Fibroblast of peridontal ligament (primary cell): ENCODE measurements around the gene USP17L19.
"Not testable (repeated sequence)": the region's sequence is repeated elsewhere in the genome, so short reads cannot be mapped to it uniquely, and the experiment has no call there.

Experiments
- DNase-seq: peaks from one replicate; pipeline ENCODE4 v3.0.0-alpha.2; 2010; ENCODE audit errors: extremely low read depth

USP17L19 gene

GRCh38 chr4:9253078-9253477 is at the start of gene USP17L19:
Gene USP17L19, plus strand, starts transcription at chr4:9253378. Its CDS starts 0 bp downstream, at chr4:9253378.
- DNase-seq: not testable (repeated sequence)

- DNase-seq: not testable (repeated sequence)
Observed at GRCh38 chr4:9210357-9210756, 42.8 kb upstream of the USP17L19 start, which contains the start of gene USP17L10. Gene USP17L10, plus strand, starts transcription at chr4:9210657. Its CDS starts 0 bp downstream, at chr4:9210657.

- DNase-seq: not testable (repeated sequence)
Observed at GRCh38 chr4:9214701-9215100, 38.5 kb upstream of the USP17L19 start.

GRCh38 chr4:9215105-9215504 is 38.1 kb upstream of the USP17L19 start, which contains the start of gene USP17L11:
Gene USP17L11, plus strand, starts transcription at chr4:9215405. Its CDS starts 0 bp downstream, at chr4:9215405.
- not testable (repeated sequence) for DNase-seq

GRCh38 chr4:9219852-9220251 is 33.3 kb upstream of the USP17L19 start, which contains the start of gene USP17L12:
Gene USP17L12, plus strand, starts transcription at chr4:9220152. Its CDS starts 0 bp downstream, at chr4:9220152.
- DNase-seq: not testable (repeated sequence)

GRCh38 chr4:9224596-9224995 is 28.6 kb upstream of the USP17L19 start, which contains the start of gene USP17L13:
Gene USP17L13, plus strand, starts transcription at chr4:9224896. Its CDS starts 0 bp downstream, at chr4:9224896.
- not testable (repeated sequence) for DNase-seq

- not testable (repeated sequence) for DNase-seq
Observed at GRCh38 chr4:9230249-9230648, 22.9 kb upstream of the USP17L19 start.

- DNase-seq: not testable (repeated sequence)
Observed at GRCh38 chr4:9234085-9234484, 19.1 kb upstream of the USP17L19 start, which contains the start of gene USP17L15. Gene USP17L15, plus strand, starts transcription at chr4:9234385. Its CDS starts 0 bp downstream, at chr4:9234385.

- not testable (repeated sequence) for DNase-seq
Observed at GRCh38 chr4:9238461-9238860, 14.7 kb upstream of the USP17L19 start.

- not testable (repeated sequence) for DNase-seq
Observed at GRCh38 chr4:9243579-9243978, 9.6 kb upstream of the USP17L19 start, which contains the start of gene USP17L17. Gene USP17L17, plus strand, starts transcription at chr4:9243879. Its CDS starts 0 bp downstream, at chr4:9243879.

- not testable (repeated sequence) for DNase-seq
Observed at GRCh38 chr4:9247953-9248680, 5.1 kb upstream of the USP17L19 start, which contains the start of gene USP17L18. Gene USP17L18, plus strand, starts transcription at chr4:9248630. Its CDS starts 0 bp downstream, at chr4:9248630.

GRCh38 chr4:9257824-9258223 is 4.6 kb downstream of the USP17L19 start, which contains the start of gene USP17L20:
Gene USP17L20, plus strand, starts transcription at chr4:9258124. Its CDS starts 0 bp downstream, at chr4:9258124.
- DNase-seq: not testable (repeated sequence)

- not testable (repeated sequence) for DNase-seq
Observed at GRCh38 chr4:9262572-9262971, 9.4 kb downstream of the USP17L19 start, which contains the start of gene USP17L21. Gene USP17L21, plus strand, starts transcription at chr4:9262872. Its CDS starts 0 bp downstream, at chr4:9262872.

GRCh38 chr4:9267319-9267718 is 14.1 kb downstream of the USP17L19 start, which contains the start of gene USP17L22:
Gene USP17L22, plus strand, starts transcription at chr4:9267619. Its CDS starts 0 bp downstream, at chr4:9267619.
- not testable (repeated sequence) for DNase-seq

- DNase-seq: not testable (repeated sequence)
Observed at GRCh38 chr4:9271719-9272118, 18.5 kb downstream of the USP17L19 start.
